ENCODE data around the gene GABRD. TPM values are rescaled to one million over a fixed set of nuclear protein-coding genes. Genes with fewer than 3 reads are reported as not detected.

The GABRD gene
- total and polyA plus RNA-seq, 12 donors = 0.30 to 1.1 (median 0.49) TPM; not detected in 2

- 2% methylated on average over 34 to 51 of the region's 51 CpGs for WGBS, 2 donors
- no peak for TF ChIP-seq CTCF (IDR thresholded peaks at IDR 0.05)
- no peaks in the 10 kb centered on the region for H3K9me3 ChIP-seq
- peaks cover 0 to 67% (median 61%) of the 10 kb centered on the region in 7 donors for H3K27me3 ChIP-seq
- peak overlapping the region in 9 of 10 donors; percentile 40 to 64 (median 56) for H3K4me3 ChIP-seq
- peak in 1 of 8 donors; percentile 5 for ATAC-seq
- peak overlapping the region in 1 of 10 donors; percentile 34 for H3K27ac ChIP-seq
- intact Hi-C loops (cut with DNase I) = no loop called here
- no peaks in the 10 kb centered on the region for H3K36me3 ChIP-seq
- H3K4me1 ChIP-seq = peaks cover 8 to 25% (median 17%) of the 10 kb centered on the region in 9 donors
- DNase-seq = no peak
These were observed 31.3 kb downstream of the GABRD start for GRCh38 chr1:2050461-2050792.

- WGBS, 2 donors = 14 to 19% methylated on average over 81 to 84 of the region's 84 CpGs
- DNase-seq = no peak
- Histone ChIP-seq H3K9me3 (no peaks in the 10 kb centered on the region), H3K4me3 (peak overlapping the region in 9 of 10 donors; percentile 40 to 64 (median 56)), H3K4me1 (peaks cover 3 to 19% (median 11%) of the 10 kb centered on the region in 9 donors), H3K27ac (peak overlapping the region in 1 of 10 donors; percentile 34), H3K36me3 (peaks cover 0 to 3% (median 0%) of the 10 kb centered on the region in 9 donors), H3K27me3 (peaks cover 0 to 61% (median 56%) of the 10 kb centered on the region in 7 donors)
- intact Hi-C loops (cut with DNase I) = no loop called here
- no peak for TF ChIP-seq CTCF (IDR thresholded peaks at IDR 0.05)
- ATAC-seq = no peak
These were observed 31.9 kb downstream of the GABRD start for GRCh38 chr1:2050793-2051682.

GRCh38 chr1:2052054-2052679 is 33.0 kb downstream of the GABRD start:
- Histone ChIP-seq H3K4me1 (peaks cover 3 to 13% (median 7%) of the 10 kb centered on the region in 9 donors), H3K27me3 (peaks cover 0 to 50% (median 49%) of the 10 kb centered on the region in 7 donors), H3K36me3 (peaks cover 0 to 6% (median 0%) of the 10 kb centered on the region in 9 donors), H3K9me3 (no peaks in the 10 kb centered on the region), H3K4me3 (no peak overlapping the region), H3K27ac (no peak overlapping the region)
- intact Hi-C loops (cut with DNase I) = no loop called here
- no peak for TF ChIP-seq CTCF (IDR thresholded peaks at IDR 0.05)
- ATAC-seq (no peak), DNase-seq (no peak)
- 63 to 66% methylated on average over 15 to 16 of the region's 16 CpGs for WGBS, 2 donors

GRCh38 chr1:2052756-2053155 is 33.6 kb downstream of the GABRD start:
- Histone ChIP-seq H3K4me1 (peaks cover 3 to 13% (median 7%) of the 10 kb centered on the region in 9 donors), H3K36me3 (peaks cover 0 to 6% (median 0%) of the 10 kb centered on the region in 9 donors), H3K27ac (no peak overlapping the region), H3K9me3 (no peaks in the 10 kb centered on the region), H3K4me3 (no peak overlapping the region), H3K27me3 (peaks cover 0 to 44% (median 44%) of the 10 kb centered on the region in 7 donors)
- intact Hi-C loops (cut with DNase I) = no loop called here
- TF ChIP-seq CTCF (IDR thresholded peaks at IDR 0.05) = no peak
- DNase-seq = no peak
- ATAC-seq = no peak
- WGBS, 2 donors = 86 to 89% methylated on average over 10 of the region's 10 CpGs
